Astrocyte (in vitro differentiated cells and primary cell): ENCODE data around the gene BCL7C. TPM values are rescaled to one million over a fixed set of nuclear protein-coding genes. Genes with fewer than 3 reads are reported as not detected.
A peak's percentile ranks its signal among the peaks of the same experiment; 100 is the strongest.

Experiments used
- DNase-seq: peaks from one replicate; pipeline ENCODE4 v3.0.0-alpha.2; 2010; ENCODE audit warnings: low read depth
- FAIRE-seq: peaks from 2 replicates; lab custom pipeline; 2011; peaks lifted over from hg19 to GRCh38; lab: Jason Lieb, UNC
- H2AFZ ChIP-seq: 2 replicates; pipeline ENCODE4 v1.6.0; 2012; ENCODE audit warnings: low read depth, low read length, inconsistent platforms
- H3K27ac ChIP-seq: 2 replicates; pipeline ENCODE4 v1.5.1; 2011; ENCODE audit warnings: low read depth, low read length, inconsistent platforms
- H3K27me3 ChIP-seq: 2 replicates; pipeline ENCODE4 v1.6.0; 2011; ENCODE audit warnings: low read length, inconsistent platforms; ENCODE audit not compliant: insufficient read depth
- H3K36me3 ChIP-seq: 2 replicates; pipeline ENCODE4 v1.5.1; 2011; ENCODE audit warnings: low read length, inconsistent platforms; ENCODE audit not compliant: insufficient read depth
- H3K4me1 ChIP-seq: 2 replicates; pipeline ENCODE4 v1.5.1; 2011; ENCODE audit warnings: low read length, inconsistent platforms; ENCODE audit not compliant: insufficient read depth
- H3K4me2 ChIP-seq: 2 replicates; pipeline ENCODE4 v1.6.0; 2012; ENCODE audit warnings: low read length, inconsistent platforms
- H3K4me3 ChIP-seq: 2 replicates; pipeline ENCODE4 v1.5.1; 2011; ENCODE audit warnings: low read depth, mild to moderate bottlenecking, low read length, inconsistent platforms; ENCODE audit not compliant: insufficient read depth
- H3K79me2 ChIP-seq: 2 replicates; pipeline ENCODE4 v1.6.0; 2012; ENCODE audit warnings: mild to moderate bottlenecking, low read length, inconsistent platforms; ENCODE audit not compliant: insufficient read depth
- H3K9ac ChIP-seq: 2 replicates; pipeline ENCODE4 v1.6.0; 2012; ENCODE audit warnings: mild to moderate bottlenecking, low read length, inconsistent platforms
- H3K9me3 ChIP-seq: 2 replicates; pipeline ENCODE4 v1.5.1; 2012; ENCODE audit warnings: low read depth, mild to moderate bottlenecking, low read length, inconsistent platforms; ENCODE audit not compliant: insufficient read depth
- H4K20me1 ChIP-seq: 2 replicates; pipeline ENCODE4 v1.6.0; 2012; ENCODE audit warnings: low read length, inconsistent platforms; ENCODE audit not compliant: insufficient read depth
- H3K27ac Mint-ChIP-seq: one replicate; pipeline ENCODE4 v1.8.0; 2021; ENCODE audit warnings: mild to moderate bottlenecking, mixed read lengths; ENCODE audit not compliant: unreplicated experiment
- H3K27me3 Mint-ChIP-seq: one replicate; pipeline ENCODE4 v1.8.0; 2021; ENCODE audit warnings: low read depth, mixed read lengths; ENCODE audit not compliant: unreplicated experiment
- H3K36me3 Mint-ChIP-seq: one replicate; pipeline ENCODE4 v1.8.0; 2021; ENCODE audit warnings: low read depth, mixed read lengths; ENCODE audit not compliant: unreplicated experiment
- H3K4me1 Mint-ChIP-seq: one replicate; pipeline ENCODE4 v1.8.0; 2021; ENCODE audit warnings: low read depth, mixed read lengths; ENCODE audit not compliant: unreplicated experiment
- H3K4me3 Mint-ChIP-seq: one replicate; pipeline ENCODE4 v1.8.0; 2021; ENCODE audit warnings: mild to moderate bottlenecking, moderate library complexity, mixed read lengths; ENCODE audit not compliant: unreplicated experiment
- H3K9me3 Mint-ChIP-seq: one replicate; pipeline ENCODE4 v1.8.0; 2021; ENCODE audit warnings: mild to moderate bottlenecking, mixed read lengths; ENCODE audit not compliant: unreplicated experiment
- EZH2 ChIP-seq: IDR thresholded peaks from 2 replicates; pipeline ENCODE4 v1.6.1; 2012; ENCODE audit warnings: mild to moderate bottlenecking, low read length, inconsistent platforms; ENCODE audit not compliant: insufficient read depth
- total RNA-seq: library from RNA; stranded (reverse); gene quantifications from 2 replicates; pipeline ENCODE4 v1.2.1, GENCODE V29; 2021
- TF ChIP-seq, protein P1 (sequence below): IDR thresholded peaks from 2 replicates; pipeline ENCODE4 v1.5.1; 2011; ENCODE audit warnings: low read depth, mild to moderate bottlenecking, inconsistent platforms, low read length, moderate library complexity; ENCODE audit not compliant: insufficient read depth

The BCL7C gene
- total RNA-seq, 1 donor from 2014 or later, result 40.7 TPM

GRCh38 chr16:30929167-30929566 is 35.3 kb upstream of the BCL7C start:
- no peak overlapping the region for H3K27ac ChIP-seq
- H3K9me3 Mint-ChIP-seq, result no peaks in the 10 kb centered on the region
- H3K79me2 ChIP-seq, result peaks cover 15% of the 10 kb centered on the region
- peaks cover 48% of the 10 kb centered on the region for H4K20me1 ChIP-seq
- no peak for FAIRE-seq
- no peak overlapping the region for H3K4me3 Mint-ChIP-seq
- H3K9me3 ChIP-seq, result no peaks in the 10 kb centered on the region
- H3K27me3 ChIP-seq, result no peaks in the 10 kb centered on the region
- H3K4me3 ChIP-seq, result no peak overlapping the region
- peaks cover 3% of the 10 kb centered on the region for H3K36me3 Mint-ChIP-seq
- H2AFZ ChIP-seq, result no peak overlapping the region
- H3K27me3 Mint-ChIP-seq, result no peaks in the 10 kb centered on the region
- H3K9ac ChIP-seq, result no peak overlapping the region
- TF ChIP-seq, protein P1, sequence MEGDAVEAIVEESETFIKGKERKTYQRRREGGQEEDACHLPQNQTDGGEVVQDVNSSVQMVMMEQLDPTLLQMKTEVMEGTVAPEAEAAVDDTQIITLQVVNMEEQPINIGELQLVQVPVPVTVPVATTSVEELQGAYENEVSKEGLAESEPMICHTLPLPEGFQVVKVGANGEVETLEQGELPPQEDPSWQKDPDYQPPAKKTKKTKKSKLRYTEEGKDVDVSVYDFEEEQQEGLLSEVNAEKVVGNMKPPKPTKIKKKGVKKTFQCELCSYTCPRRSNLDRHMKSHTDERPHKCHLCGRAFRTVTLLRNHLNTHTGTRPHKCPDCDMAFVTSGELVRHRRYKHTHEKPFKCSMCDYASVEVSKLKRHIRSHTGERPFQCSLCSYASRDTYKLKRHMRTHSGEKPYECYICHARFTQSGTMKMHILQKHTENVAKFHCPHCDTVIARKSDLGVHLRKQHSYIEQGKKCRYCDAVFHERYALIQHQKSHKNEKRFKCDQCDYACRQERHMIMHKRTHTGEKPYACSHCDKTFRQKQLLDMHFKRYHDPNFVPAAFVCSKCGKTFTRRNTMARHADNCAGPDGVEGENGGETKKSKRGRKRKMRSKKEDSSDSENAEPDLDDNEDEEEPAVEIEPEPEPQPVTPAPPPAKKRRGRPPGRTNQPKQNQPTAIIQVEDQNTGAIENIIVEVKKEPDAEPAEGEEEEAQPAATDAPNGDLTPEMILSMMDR, result no peak
- no peak for TF ChIP-seq EZH2
- peaks cover 11% of the 10 kb centered on the region for H3K4me1 Mint-ChIP-seq
- H3K4me1 ChIP-seq, result peaks cover 9% of the 10 kb centered on the region
- no peak overlapping the region for H3K4me2 ChIP-seq
- H3K27ac Mint-ChIP-seq, result peak overlapping the region; percentile 41
- no peak for DNase-seq
- peaks cover 19% of the 10 kb centered on the region for H3K36me3 ChIP-seq

- Mint-ChIP-seq H3K27me3 (no peaks in the 10 kb centered on the region), H3K9me3 (no peaks in the 10 kb centered on the region), H3K36me3 (peaks cover 3% of the 10 kb centered on the region), H3K4me3 (no peak overlapping the region), H3K4me1 (peaks cover 11% of the 10 kb centered on the region), H3K27ac (no peak overlapping the region)
- Histone ChIP-seq H3K27me3 (no peaks in the 10 kb centered on the region), H3K27ac (no peak overlapping the region), H3K4me3 (no peak overlapping the region), H3K4me2 (no peak overlapping the region), H3K9me3 (no peaks in the 10 kb centered on the region), H3K4me1 (peaks cover 9% of the 10 kb centered on the region), H3K79me2 (peaks cover 15% of the 10 kb centered on the region), H4K20me1 (peaks cover 48% of the 10 kb centered on the region), H3K36me3 (peaks cover 18% of the 10 kb centered on the region), H3K9ac (no peak overlapping the region), H2AFZ (no peak overlapping the region)
- DNase-seq (no peak), FAIRE-seq (no peak)
- no peak for TF ChIP-seq EZH2
- TF ChIP-seq, protein P1, result no peak
These were observed 34.5 kb upstream of the BCL7C start for GRCh38 chr16:30928390-30928789.

DNA sequence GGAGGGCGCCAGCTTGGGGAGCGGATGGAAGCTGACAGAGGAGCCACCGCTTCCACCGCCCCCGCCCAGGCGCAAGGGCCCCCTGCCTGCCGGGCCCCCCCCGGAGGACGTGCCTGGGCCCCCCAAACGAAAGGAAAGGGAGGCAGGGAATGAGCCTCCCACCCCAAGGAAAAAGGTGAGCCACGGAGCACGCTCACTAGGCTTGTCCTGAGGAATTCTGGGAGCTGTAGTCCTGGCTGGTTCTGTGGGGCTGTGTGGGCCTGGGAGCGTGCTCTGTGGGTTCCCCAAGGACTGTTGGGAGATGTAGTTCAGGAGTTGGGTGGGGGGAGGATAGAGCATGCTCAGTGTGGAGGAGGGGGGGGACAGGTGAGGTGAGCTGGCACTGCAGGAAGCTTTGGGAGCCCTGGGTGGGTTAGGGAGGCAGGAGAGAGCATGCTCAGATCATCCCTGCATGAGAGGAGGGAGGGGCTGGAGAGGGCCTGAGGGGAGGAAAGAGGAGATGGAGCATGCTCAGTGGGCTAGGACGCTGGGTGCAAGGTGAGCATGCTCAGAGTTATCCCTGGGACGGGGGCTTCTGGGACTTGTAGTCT is 34.0 kb upstream of the BCL7C start:
- FAIRE-seq (no peak), DNase-seq (peak; percentile 14)
- H3K36me3 Mint-ChIP-seq, result peaks cover 3% of the 10 kb centered on the region
- Histone ChIP-seq H3K9ac (no peak overlapping the region), H3K4me2 (no peak overlapping the region), H2AFZ (no peak overlapping the region), H3K27ac (no peak overlapping the region), H3K36me3 (peaks cover 17% of the 10 kb centered on the region), H4K20me1 (peaks cover 48% of the 10 kb centered on the region), H3K79me2 (peaks cover 15% of the 10 kb centered on the region), H3K4me3 (no peak overlapping the region), H3K9me3 (no peaks in the 10 kb centered on the region), H3K27me3 (no peaks in the 10 kb centered on the region), H3K4me1 (peaks cover 9% of the 10 kb centered on the region)
- no peaks in the 10 kb centered on the region for H3K27me3 Mint-ChIP-seq
- TF ChIP-seq EZH2, result no peak
- TF ChIP-seq, protein P1, result no peak
- H3K27ac Mint-ChIP-seq, result no peak overlapping the region
- H3K4me3 Mint-ChIP-seq, result no peak overlapping the region
- no peaks in the 10 kb centered on the region for H3K9me3 Mint-ChIP-seq
- H3K4me1 Mint-ChIP-seq, result peaks cover 11% of the 10 kb centered on the region
